HL-60 (cell line): ENCODE measurements around the gene PERM1.
A peak's percentile ranks its signal among the peaks of the same experiment; 100 is the strongest.
"Not testable (repeated sequence)": the region's sequence is repeated elsewhere in the genome, so short reads cannot be mapped to it uniquely, and the experiment has no call there.

Source experiments
- DNase-seq, 2 experiments: peaks; one replicate each; pipeline ENCODE4 v3.0.0-alpha.2; 2010 to 2020; ENCODE audit warnings: low read depth in 1 of 2, low spot score in 1 of 2
- H3K27ac ChIP-seq: fragments of 250-450 bp; sonication (Bioruptor Pico); replicated peaks from 2 replicates; pipeline ENCODE4 v1.5.1; 2020; ENCODE audit warnings: mild to moderate bottlenecking, moderate library complexity
- H3K27me3 ChIP-seq: fragments of 250-450 bp; sonication (Bioruptor Pico); 2 replicates; pipeline ENCODE4 v1.5.1; 2021; ENCODE audit warnings: mild to moderate bottlenecking, moderate library complexity; ENCODE audit not compliant: insufficient read depth, poor library complexity, severe bottlenecking
- H3K4me3 ChIP-seq: replicated peaks from 2 replicates; pipeline ENCODE4 v1.5.1; 2011; ENCODE audit warnings: mild to moderate bottlenecking, control low read depth, low read length; ENCODE audit not compliant: insufficient read depth
- CTCF ChIP-seq: IDR thresholded peaks from one replicate; pipeline ENCODE4 v1.5.1; 2011; ENCODE audit warnings: low read length, control low read depth, inconsistent platforms; ENCODE audit not compliant: insufficient read depth
- GABPA ChIP-seq: IDR thresholded peaks from 2 replicates; pipeline ENCODE4 v1.6.1; 2012; ENCODE audit warnings: low read depth
- POLR2AphosphoS5 ChIP-seq: IDR thresholded peaks from 2 replicates; pipeline ENCODE4 v1.6.1; 2012; ENCODE audit warnings: low read depth
- SPI1 ChIP-seq: IDR thresholded peaks from 2 replicates; pipeline ENCODE4 v1.6.1; 2012; ENCODE audit warnings: low read depth, mild to moderate bottlenecking, borderline replicate concordance
- TF ChIP-seq, protein P1 (sequence below): IDR thresholded peaks from 2 replicates; pipeline ENCODE4 v1.6.1; 2012; ENCODE audit warnings: low read depth; ENCODE audit not compliant: insufficient replicate concordance

The PERM1 gene

GRCh38 chr1:1013922-1014648, 32.2 kb upstream of the PERM1 start:
- TF ChIP-seq POLR2AphosphoS5, result no peak
- no peak for TF ChIP-seq CTCF
- no peak for TF ChIP-seq GABPA
- TF ChIP-seq, protein P1, sequence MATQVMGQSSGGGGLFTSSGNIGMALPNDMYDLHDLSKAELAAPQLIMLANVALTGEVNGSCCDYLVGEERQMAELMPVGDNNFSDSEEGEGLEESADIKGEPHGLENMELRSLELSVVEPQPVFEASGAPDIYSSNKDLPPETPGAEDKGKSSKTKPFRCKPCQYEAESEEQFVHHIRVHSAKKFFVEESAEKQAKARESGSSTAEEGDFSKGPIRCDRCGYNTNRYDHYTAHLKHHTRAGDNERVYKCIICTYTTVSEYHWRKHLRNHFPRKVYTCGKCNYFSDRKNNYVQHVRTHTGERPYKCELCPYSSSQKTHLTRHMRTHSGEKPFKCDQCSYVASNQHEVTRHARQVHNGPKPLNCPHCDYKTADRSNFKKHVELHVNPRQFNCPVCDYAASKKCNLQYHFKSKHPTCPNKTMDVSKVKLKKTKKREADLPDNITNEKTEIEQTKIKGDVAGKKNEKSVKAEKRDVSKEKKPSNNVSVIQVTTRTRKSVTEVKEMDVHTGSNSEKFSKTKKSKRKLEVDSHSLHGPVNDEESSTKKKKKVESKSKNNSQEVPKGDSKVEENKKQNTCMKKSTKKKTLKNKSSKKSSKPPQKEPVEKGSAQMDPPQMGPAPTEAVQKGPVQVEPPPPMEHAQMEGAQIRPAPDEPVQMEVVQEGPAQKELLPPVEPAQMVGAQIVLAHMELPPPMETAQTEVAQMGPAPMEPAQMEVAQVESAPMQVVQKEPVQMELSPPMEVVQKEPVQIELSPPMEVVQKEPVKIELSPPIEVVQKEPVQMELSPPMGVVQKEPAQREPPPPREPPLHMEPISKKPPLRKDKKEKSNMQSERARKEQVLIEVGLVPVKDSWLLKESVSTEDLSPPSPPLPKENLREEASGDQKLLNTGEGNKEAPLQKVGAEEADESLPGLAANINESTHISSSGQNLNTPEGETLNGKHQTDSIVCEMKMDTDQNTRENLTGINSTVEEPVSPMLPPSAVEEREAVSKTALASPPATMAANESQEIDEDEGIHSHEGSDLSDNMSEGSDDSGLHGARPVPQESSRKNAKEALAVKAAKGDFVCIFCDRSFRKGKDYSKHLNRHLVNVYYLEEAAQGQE, result no peak
- no peak for TF ChIP-seq SPI1
- no peak for DNase-seq
- Histone ChIP-seq H3K4me3 (peak overlapping the region; percentile 56), H3K27ac (peak overlapping the region; percentile 59), H3K27me3 (no peaks in the 10 kb centered on the region)

DNA sequence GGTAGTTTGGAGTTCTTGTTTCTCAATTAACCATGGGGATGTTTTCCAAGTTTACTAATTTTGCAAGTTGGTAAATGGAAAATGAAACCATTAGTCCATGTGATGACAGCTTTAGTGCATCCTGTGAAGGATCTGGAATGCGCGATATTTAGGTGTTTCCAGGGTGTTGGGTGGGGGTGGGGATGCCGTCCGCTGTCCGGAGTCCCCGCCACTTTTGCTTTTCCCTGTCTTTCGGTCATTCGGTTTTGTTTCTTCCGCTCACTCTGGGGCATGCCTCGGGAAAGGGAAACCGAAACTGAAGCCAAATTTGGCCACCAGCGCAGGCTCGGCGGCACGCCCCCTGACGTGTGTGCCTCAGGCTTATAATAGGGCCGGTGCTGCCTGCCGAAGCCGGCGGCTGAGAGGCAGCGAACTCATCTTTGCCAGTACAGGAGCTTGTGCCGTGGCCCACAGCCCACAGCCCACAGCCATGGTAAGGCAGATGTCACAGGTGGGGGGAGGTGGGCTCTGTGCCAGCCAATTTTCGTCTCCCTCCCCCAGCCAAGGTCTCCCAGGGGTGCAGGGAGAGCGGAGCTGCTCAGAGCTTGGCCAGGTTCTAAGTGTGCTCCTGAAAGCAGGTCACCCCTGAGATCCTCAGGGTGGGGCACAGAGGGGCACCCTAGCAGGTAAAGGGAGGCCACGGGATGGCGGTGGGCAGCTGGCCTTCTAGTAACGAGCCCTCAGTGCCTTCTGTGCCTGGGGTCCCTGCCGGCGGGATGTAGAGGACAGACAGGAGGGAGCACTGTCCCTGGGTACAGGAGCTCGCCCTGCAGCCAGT, 31.4 kb upstream of the PERM1 start, which contains the start of gene ISG15:
Gene ISG15 (plus strand): TSS at position 393 of the 817 bp plus-strand sequence. CDS start 77 bp downstream, at position 470.
- peak within 1 kb of the TSS; percentile 56 for H3K4me3 ChIP-seq
- H3K27ac ChIP-seq, result peak within 1 kb of the TSS; percentile 59
- no peaks in the 10 kb centered on the region for H3K27me3 ChIP-seq
- TF ChIP-seq POLR2AphosphoS5, result peak; percentile 73
- TF ChIP-seq GABPA, result no peak
- peak; percentile 61 to 90 for DNase-seq

- DNase-seq, H3K27me3 ChIP-seq: not testable (repeated sequence)
- peak overlapping the region; percentile 59 for H3K27ac ChIP-seq
Measured at GRCh38 chr1:1012736-1013104, 30.8 kb upstream of the PERM1 start.

DNA sequence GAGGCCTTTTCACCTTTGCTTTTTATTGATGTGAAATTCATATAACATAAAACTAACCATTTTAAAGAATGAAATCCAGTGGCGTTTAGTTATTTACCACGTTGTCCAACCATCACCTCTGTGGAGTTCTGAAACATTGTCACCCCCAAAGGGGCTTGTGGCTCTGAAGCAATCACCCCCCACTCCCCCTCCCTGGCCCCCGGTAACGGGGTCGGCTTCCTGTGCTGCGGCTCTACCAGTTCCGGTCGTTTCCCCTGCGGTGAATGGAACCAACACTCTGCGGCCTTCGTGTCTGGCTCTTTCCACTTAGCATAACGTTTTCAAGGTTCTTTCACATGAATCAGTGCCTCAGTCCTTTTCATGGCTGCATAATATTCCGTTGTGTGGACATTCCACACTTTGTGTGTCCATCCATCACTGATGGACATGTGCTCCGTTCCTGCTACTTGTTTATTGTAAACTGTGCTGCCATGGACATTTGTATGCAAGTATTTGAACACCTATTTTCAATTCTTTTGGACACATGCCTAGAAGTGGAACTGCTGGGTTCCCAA, 29.6 kb upstream of the PERM1 start:
- Histone ChIP-seq H3K4me3 (no peak overlapping the region), H3K27me3 (no peaks in the 10 kb centered on the region), H3K27ac (no peak overlapping the region)
- DNase-seq, result no peak
- no peak for TF ChIP-seq SPI1
- TF ChIP-seq POLR2AphosphoS5, result no peak
- TF ChIP-seq GABPA, result no peak
- no peak for TF ChIP-seq CTCF
- TF ChIP-seq, protein P1, result no peak

More at GRCh38 chr1:1012736-1013104, 30.8 kb upstream of the PERM1 start:
- H3K4me3 ChIP-seq, result peak overlapping the region; percentile 56

DNA sequence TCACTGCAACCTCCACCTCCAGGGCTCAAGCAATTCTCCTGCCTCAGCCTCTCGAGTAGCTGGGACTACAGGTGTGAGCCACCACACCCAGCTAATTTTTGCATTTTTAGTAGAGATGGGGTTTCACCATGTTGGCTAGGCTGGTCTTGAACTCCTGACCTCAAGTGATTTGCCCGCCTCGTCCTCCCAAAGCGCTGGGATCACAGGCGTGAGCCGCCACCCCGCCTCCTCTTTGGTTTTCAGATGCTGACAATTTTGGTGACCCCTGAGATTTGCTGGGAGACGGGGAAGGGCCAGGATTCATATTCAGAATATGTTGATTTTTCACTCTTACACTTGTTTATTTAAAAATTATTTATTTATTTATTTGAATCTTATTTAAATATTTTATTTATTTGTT, 28.2 kb upstream of the PERM1 start:
- H3K4me3 ChIP-seq, H3K27me3 ChIP-seq, DNase-seq, H3K27ac ChIP-seq: not testable (repeated sequence)
